ENCODE results near the gene MREG.
A peak's percentile ranks its signal among the peaks of the same experiment; 100 is the strongest.

The MREG gene

DNA sequence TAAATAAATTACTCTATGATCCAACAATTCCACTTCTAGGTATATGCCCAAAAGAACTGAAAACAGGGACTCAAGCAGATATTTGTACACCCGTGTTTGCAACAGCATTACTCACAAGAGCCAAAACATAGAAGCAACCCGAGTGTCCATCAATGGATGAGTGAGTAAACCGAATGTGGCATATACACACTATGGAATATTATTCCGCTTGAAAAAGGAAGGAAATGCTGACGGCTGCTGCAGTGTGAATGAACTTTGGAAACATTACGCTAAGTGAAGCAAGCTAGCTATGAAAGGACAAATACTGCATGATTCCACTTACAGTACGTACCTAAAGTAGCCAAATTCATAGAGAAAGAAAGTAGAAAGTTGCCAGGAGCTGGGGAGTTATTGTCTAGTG is 32.2 kb downstream of the MREG start:
- H3K4me3 Mint-ChIP-seq: no peak overlapping the region
- peaks cover 26% of the 10 kb centered on the region for H3K9me3 Mint-ChIP-seq
- H3K36me3 Mint-ChIP-seq (ENCODE audit: low read depth): peaks cover 52% of the 10 kb centered on the region
- H3K4me1 Mint-ChIP-seq: no peaks in the 10 kb centered on the region
- H3K27ac Mint-ChIP-seq: no peak overlapping the region
- peaks cover 4% of the 10 kb centered on the region for H3K27me3 Mint-ChIP-seq (ENCODE audit: low read depth, poor library complexity)
- TF ChIP-seq, protein P1, sequence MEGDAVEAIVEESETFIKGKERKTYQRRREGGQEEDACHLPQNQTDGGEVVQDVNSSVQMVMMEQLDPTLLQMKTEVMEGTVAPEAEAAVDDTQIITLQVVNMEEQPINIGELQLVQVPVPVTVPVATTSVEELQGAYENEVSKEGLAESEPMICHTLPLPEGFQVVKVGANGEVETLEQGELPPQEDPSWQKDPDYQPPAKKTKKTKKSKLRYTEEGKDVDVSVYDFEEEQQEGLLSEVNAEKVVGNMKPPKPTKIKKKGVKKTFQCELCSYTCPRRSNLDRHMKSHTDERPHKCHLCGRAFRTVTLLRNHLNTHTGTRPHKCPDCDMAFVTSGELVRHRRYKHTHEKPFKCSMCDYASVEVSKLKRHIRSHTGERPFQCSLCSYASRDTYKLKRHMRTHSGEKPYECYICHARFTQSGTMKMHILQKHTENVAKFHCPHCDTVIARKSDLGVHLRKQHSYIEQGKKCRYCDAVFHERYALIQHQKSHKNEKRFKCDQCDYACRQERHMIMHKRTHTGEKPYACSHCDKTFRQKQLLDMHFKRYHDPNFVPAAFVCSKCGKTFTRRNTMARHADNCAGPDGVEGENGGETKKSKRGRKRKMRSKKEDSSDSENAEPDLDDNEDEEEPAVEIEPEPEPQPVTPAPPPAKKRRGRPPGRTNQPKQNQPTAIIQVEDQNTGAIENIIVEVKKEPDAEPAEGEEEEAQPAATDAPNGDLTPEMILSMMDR (IDR thresholded peaks at IDR 0.05): no peak
- no peak for DNase-seq

DNA sequence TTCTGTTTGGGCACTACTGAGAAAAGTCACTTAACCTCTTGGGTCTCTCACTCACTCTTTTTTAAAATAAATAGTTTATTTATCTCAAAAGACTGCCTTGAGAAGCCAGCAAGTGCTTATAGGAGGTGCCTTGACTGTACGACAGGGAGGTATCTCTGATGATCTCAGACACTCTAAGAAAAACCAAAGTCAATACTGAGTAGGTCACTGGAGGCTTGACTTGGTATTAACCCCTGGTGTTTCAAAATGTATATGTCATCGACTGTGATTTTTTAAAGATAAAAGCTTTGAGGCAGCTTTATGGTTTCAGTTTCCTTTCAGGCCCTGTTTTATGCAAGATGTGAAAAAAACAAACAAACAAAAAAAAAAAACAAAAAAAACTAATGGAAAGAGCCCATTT is 33.7 kb downstream of the MREG start:
- DNase-seq: no peak
- Mint-ChIP-seq H3K27ac (no peak overlapping the region), H3K4me1 (peaks cover 7% of the 10 kb centered on the region), H3K4me3 (no peak overlapping the region), H3K36me3 (ENCODE audit: low read depth) (peaks cover 39% of the 10 kb centered on the region), H3K27me3 (ENCODE audit: low read depth, poor library complexity) (peaks cover 4% of the 10 kb centered on the region), H3K9me3 (peaks cover 15% of the 10 kb centered on the region)
- TF ChIP-seq, protein P1 (IDR thresholded peaks at IDR 0.05): no peak

DNA sequence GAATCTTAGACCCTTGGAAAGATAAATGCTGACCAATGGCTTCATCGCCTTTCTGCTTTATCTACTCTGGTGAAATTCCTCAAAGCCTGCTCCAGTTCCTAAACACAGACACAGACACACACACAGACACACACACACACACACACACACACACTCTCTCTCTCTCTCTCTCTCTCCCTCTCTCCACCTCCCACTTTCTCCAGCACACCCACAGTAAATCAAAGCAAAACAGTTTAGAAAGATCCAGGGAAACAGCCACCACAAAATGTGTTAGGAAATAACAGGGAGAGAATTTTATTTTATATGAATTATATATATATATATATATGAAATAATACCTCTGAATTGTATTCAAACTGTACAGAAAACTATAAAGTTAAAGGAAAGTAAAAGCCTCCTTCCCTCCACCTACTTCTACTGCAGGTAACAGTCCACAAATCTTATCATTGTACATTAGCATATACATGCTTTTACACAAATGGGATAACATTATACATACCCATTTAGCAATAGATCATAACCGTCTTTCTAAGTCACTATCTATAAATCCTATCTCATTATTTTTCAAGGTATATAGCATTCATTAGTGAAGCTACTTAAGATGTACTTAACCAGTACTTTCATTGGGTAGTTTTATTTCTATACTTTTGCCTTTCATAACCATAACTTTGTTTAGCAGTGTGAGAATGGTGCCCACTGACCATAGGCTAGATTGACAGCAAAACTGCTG is 38.5 kb downstream of the MREG start:
- Mint-ChIP-seq H3K4me1 (peaks cover 26% of the 10 kb centered on the region), H3K27me3 (ENCODE audit: low read depth, poor library complexity) (no peaks in the 10 kb centered on the region), H3K4me3 (no peak overlapping the region), H3K36me3 (ENCODE audit: low read depth) (peaks cover 27% of the 10 kb centered on the region), H3K27ac (no peak overlapping the region), H3K9me3 (peaks cover 11% of the 10 kb centered on the region)
- TF ChIP-seq, protein P1 (IDR thresholded peaks at IDR 0.05): no peak
- no peak for DNase-seq

DNA sequence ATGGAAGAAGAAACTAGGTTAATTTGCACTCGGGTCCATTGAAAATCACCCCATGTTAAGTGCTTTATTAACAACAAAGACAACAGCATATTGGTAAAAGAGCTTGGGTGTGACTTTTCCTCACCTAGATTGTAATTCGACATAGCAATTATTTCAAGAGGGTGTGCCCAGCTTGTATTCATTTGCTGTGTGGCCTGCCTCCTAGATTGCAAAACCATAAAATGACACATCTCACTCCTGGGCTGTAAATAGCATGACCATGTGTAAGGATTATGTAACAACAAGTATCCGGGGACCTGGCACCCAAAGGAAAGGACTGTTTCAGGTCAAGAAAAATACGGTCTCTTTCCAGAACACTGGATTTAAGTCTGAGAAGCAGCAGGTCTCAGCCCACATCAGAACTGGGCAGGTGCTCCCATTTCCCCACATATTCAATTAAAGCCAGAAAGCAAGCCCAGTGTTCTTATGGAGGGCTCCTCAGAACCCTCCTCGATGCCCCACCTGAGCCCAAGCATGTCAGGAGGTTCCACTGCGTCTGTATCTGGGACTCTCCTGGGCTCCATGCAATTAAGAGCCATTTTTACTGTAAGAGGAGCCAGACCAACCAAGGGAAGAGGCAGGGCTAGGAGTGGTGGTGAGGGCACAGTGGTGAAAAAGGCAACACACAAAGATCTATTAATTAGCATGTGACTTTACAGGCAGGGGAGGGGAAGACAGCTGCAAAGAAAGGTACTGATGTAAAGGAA is 39.2 kb downstream of the MREG start:
- DNase-seq: no peak
- Mint-ChIP-seq H3K9me3 (peaks cover 16% of the 10 kb centered on the region), H3K27ac (peak overlapping the region; percentile 55), H3K4me1 (peaks cover 26% of the 10 kb centered on the region), H3K27me3 (ENCODE audit: low read depth, poor library complexity) (no peaks in the 10 kb centered on the region), H3K36me3 (ENCODE audit: low read depth) (peaks cover 32% of the 10 kb centered on the region), H3K4me3 (no peak overlapping the region)
- TF ChIP-seq, protein P1 (IDR thresholded peaks at IDR 0.05): no peak

DNA sequence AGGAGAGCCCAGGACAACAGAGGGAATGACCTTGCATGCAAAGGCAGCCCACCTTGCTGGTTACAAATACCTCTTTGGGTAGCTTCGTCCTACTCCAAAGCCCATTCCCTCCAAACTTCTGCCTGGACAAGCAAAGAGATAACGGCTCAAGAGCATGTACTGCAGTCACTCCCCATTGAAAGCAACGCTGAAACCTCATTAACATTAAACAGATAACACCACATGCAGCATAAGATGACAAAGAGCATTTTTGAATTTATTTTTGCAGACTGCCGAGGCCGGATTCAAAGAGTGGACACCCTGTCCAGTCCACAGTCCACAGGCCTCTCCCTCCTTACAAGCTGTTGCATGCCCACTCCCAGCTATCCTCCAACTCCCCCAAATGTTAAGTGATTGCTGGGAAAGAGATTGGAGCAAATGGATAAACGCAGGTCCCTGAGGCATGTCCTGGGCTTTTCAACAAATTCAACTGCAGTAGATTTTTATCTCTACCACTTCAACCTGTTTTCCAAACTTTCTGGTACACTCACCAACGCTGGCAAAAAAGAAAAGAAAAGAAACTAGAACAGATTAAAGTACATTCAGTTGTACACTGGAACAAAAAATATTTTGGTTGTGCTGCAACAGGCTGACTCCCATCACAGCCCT is 40.1 kb downstream of the MREG start:
- Mint-ChIP-seq H3K27me3 (ENCODE audit: low read depth, poor library complexity) (no peaks in the 10 kb centered on the region), H3K4me1 (peaks cover 26% of the 10 kb centered on the region), H3K27ac (no peak overlapping the region), H3K36me3 (ENCODE audit: low read depth) (peaks cover 32% of the 10 kb centered on the region), H3K9me3 (peaks cover 17% of the 10 kb centered on the region), H3K4me3 (no peak overlapping the region)
- TF ChIP-seq, protein P1 (IDR thresholded peaks at IDR 0.05): no peak
- no peak for DNase-seq

Measured in nephron progenitor cell (in vitro differentiated cells).